OCI-M1 (cell line): ENCODE measurements around the gene CERS6.
"Not testable (repeated sequence)": the region's sequence is repeated elsewhere in the genome, so short reads cannot be mapped to it uniquely, and the experiment has no call there.

Experiments used
- DNase-seq: peaks from one replicate; lab custom pipeline; 2025; lab: John Stamatoyannopoulos, UW

The CERS6 gene

GRCh38 chr2:168455645-168456520 is at the start of gene CERS6:
CERS6 (plus strand) TSS chr2:168456272; CDS start chr2:168456449, 177 bp downstream.
- peak; percentile 93 for DNase-seq

- DNase-seq = not testable (repeated sequence)
Measured at GRCh38 chr2:168412301-168412700, 43.8 kb upstream of the CERS6 start.

GRCh38 chr2:168413101-168413500 is 43.0 kb upstream of the CERS6 start:
- DNase-seq = not testable (repeated sequence)

GRCh38 chr2:168416555-168416954 is 39.5 kb upstream of the CERS6 start:
- DNase-seq = no peak

GRCh38 chr2:168422584-168422983 is 33.5 kb upstream of the CERS6 start:
- DNase-seq = no peak

GRCh38 chr2:168424112-168424951 is 31.7 kb upstream of the CERS6 start:
- DNase-seq = peak; percentile 48

GRCh38 chr2:168424971-168425370 is 31.1 kb upstream of the CERS6 start:
- peak; percentile 48 for DNase-seq

GRCh38 chr2:168426861-168427260 is 29.2 kb upstream of the CERS6 start:
- no peak for DNase-seq

- no peak for DNase-seq
Measured at GRCh38 chr2:168427451-168427850, 28.6 kb upstream of the CERS6 start.

- no peak for DNase-seq
Measured at GRCh38 chr2:168428431-168428830, 27.6 kb upstream of the CERS6 start.

GRCh38 chr2:168429988-168430387 is 26.1 kb upstream of the CERS6 start:
- no peak for DNase-seq

GRCh38 chr2:168430431-168430830 is 25.6 kb upstream of the CERS6 start:
- no peak for DNase-seq

GRCh38 chr2:168431301-168432024 is 24.6 kb upstream of the CERS6 start:
- no peak for DNase-seq

- DNase-seq = no peak
Measured at GRCh38 chr2:168432100-168432499, 24.0 kb upstream of the CERS6 start.

- no peak for DNase-seq
Measured at GRCh38 chr2:168432565-168433186, 23.4 kb upstream of the CERS6 start.

- DNase-seq = no peak
Measured at GRCh38 chr2:168433527-168433926, 22.5 kb upstream of the CERS6 start.

- DNase-seq = peak; percentile 63
Measured at GRCh38 chr2:168434146-168434545, 21.9 kb upstream of the CERS6 start.

- DNase-seq = no peak
Measured at GRCh38 chr2:168436840-168437239, 19.2 kb upstream of the CERS6 start.

GRCh38 chr2:168438553-168438952 is 17.5 kb upstream of the CERS6 start:
- no peak for DNase-seq

GRCh38 chr2:168439536-168439935 is 16.5 kb upstream of the CERS6 start:
- DNase-seq = peak; percentile 9

- DNase-seq = no peak
Measured at GRCh38 chr2:168441214-168441872, 14.7 kb upstream of the CERS6 start.
